ENCODE results near the gene ERP44. TPM values are rescaled to one million over a fixed set of nuclear protein-coding genes. Genes with fewer than 3 reads are reported as not detected.

ERP44 gene
- total RNA-seq, 2 donors from 2014 or later: 11.1 to 13.9 TPM

DNA sequence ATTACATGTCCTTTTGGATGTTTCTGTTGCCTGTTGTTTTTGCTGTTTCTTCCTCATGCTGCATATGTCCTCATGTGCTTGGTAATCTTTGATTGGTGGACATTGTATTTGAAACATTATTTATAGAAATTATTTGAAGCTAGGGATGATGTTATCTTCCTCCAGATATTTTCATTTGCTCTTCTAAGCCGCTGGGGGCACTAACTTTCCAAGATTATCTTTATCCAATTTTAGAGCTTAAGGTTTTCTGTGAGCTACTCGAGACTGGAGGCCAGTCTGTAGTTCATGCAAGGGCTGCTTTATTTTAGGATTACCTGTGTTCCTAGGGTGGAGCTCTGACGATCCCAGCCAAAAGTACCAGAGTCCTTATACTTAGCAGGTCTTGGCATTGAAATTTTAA lies 151.4 kb downstream of the ERP44 start:
- no peak overlapping the region for H3K4me3 Mint-ChIP-seq
- no peaks in the 10 kb centered on the region for H3K4me1 Mint-ChIP-seq
- no peak for ATAC-seq (replicated peaks)
- no peak overlapping the region for H3K27ac Mint-ChIP-seq
- peaks cover 38% of the 10 kb centered on the region for H3K36me3 Mint-ChIP-seq (ENCODE audit: low read depth)
- no peaks in the 10 kb centered on the region for H3K9me3 Mint-ChIP-seq
- no peaks in the 10 kb centered on the region for H3K27me3 Mint-ChIP-seq

DNA sequence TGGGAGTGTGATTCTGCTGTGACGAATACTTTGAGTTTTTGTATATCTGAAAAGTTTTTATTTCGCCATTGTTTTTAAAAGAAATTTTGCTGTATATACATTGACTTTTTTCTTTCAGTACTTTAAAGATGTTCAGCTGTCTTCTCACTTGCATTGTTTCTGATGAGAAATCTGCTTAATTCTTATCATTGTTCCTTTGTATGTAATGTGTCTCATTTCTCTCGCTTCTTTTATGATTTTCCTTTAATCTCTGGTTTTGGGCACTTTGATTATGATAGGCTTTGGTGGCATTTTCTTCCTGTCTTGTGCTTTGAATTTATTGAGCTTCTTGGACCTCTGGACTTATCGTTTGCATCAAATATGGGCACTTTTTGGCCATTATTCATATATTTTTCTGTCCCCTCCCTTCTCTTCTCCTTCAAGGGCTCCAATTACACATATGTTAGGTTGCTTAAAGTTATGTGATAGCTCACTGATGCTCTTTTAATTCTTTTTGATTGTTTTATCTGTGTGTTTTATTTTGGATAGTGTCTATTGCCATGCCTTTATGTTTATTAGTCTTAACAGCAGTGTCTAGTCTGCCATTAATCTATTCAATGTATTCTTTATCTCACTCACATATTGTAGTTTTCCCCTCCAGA lies 161.7 kb downstream of the ERP44 start:
- H3K36me3 Mint-ChIP-seq (ENCODE audit: low read depth): peaks cover 37% of the 10 kb centered on the region
- ATAC-seq (replicated peaks): no peak
- no peak overlapping the region for H3K27ac Mint-ChIP-seq
- no peak overlapping the region for H3K4me3 Mint-ChIP-seq
- H3K4me1 Mint-ChIP-seq: peaks cover 13% of the 10 kb centered on the region
- peaks cover 5% of the 10 kb centered on the region for H3K9me3 Mint-ChIP-seq
- no peaks in the 10 kb centered on the region for H3K27me3 Mint-ChIP-seq

DNA sequence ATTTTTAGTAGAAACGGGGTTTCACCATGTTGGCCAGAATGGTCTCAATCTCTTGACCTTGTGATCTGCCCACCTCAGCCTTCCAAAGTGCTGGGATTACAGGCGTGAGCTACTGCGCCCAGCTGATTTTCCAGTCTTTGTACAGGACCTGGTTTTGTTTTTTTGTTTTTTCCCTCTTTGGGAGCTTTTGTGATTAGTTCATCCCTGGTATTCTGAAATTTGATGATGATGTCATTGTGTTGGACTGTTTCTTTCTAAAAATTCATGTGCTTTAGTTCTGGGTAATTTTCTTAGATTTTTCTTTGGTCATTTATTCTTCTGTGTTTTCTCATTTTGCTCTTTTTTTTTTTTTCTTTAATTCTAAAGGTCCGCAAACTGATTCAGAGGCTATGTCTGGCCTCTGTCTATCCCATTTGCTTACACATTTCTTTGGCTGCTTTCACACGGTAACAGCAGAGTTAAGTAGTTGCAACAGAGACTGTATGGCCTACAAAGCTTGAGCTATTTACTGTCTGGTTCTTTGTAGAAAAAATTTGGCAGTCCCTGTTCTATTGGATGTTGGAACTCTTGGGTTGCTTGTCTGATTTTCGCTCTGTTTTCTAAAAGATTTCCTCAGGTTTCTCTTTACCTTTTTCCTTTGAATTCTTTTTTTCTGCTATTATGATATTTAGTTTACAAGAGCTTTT lies 167.5 kb downstream of the ERP44 start:
- H3K4me1 Mint-ChIP-seq: peaks cover 4% of the 10 kb centered on the region
- H3K27ac Mint-ChIP-seq: peak overlapping the region; percentile 36
- no peaks in the 10 kb centered on the region for H3K9me3 Mint-ChIP-seq
- H3K4me3 Mint-ChIP-seq: no peak overlapping the region
- H3K27me3 Mint-ChIP-seq: no peaks in the 10 kb centered on the region
- no peak for ATAC-seq (replicated peaks)
- H3K36me3 Mint-ChIP-seq (ENCODE audit: low read depth): peaks cover 54% of the 10 kb centered on the region

DNA sequence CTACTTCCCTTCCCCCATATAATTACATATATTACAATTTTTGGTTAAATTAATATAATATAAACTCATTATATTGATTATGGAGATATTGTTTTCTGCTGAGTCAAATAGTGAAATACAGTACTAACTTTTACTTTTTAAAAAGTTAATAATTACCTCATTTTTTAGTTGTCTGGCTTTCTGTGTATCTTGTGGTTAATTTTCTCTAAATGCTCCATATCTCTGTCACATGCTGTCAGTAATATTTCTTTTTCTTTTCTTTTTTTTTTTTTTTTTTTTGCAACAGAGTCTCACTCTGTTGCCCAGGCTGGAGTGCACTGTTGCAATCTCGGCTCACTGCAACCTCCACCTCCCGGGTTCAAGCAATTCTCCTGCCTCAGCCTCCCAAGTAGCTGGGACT lies 169.1 kb downstream of the ERP44 start:
- no peaks in the 10 kb centered on the region for H3K4me1 Mint-ChIP-seq

More for the DNA sequence above, 169.1 kb downstream of the ERP44 start:
- peaks cover 70% of the 10 kb centered on the region for H3K36me3 Mint-ChIP-seq (ENCODE audit: low read depth)
- H3K27ac Mint-ChIP-seq: no peak overlapping the region
- ATAC-seq (replicated peaks): no peak
- no peak overlapping the region for H3K4me3 Mint-ChIP-seq
- H3K9me3 Mint-ChIP-seq: peaks cover 3% of the 10 kb centered on the region
- H3K27me3 Mint-ChIP-seq: no peaks in the 10 kb centered on the region

Other genes with a start within 250 kb of the ERP44 start
- gene STX17, start 192.3 kb downstream of the ERP44 start, total RNA-seq: 10 to 100 TPM; 20.1 to 26.4 TPM
- gene INVS, start 243 bp upstream of the ERP44 start, total RNA-seq: 10 to 100 TPM; 15.3 to 17.7 TPM

All from activated T-helper 17 cell treated with anti-CD3 and anti-CD28 coated beads, Interleukin-2, amount 50 U/mL, for 72 hours (primary cell).